H1 (cell line): ENCODE results near the gene VPS35. TPM values are rescaled to one million over a fixed set of nuclear protein-coding genes. Genes with fewer than 3 reads are reported as not detected.

Experiments used
- CTCF ChIA-PET: fragments of 300-600 bp; sonication (Branson Sonifier 250); formaldehyde crosslinking; loops from one replicate; lab custom pipeline; 2021; ENCODE audit not compliant: partially characterized antibody; lab: Charles Lee
- POLR2A ChIA-PET: fragments of 300-600 bp; sonication (Branson Sonifier 250); formaldehyde crosslinking; loops from one replicate; lab custom pipeline; 2021; ENCODE audit warnings: inconsistent platforms; ENCODE audit not compliant: partially characterized antibody; lab: Charles Lee
- DNase-seq, 2 experiments: peaks; one replicate each; pipeline versions ENCODE4 v3.0.0 to v3.0.0-alpha.2; 2010 to 2022; ENCODE audit warnings: low spot score in 2 of 2, low read depth in 1 of 2, mixed read lengths in 1 of 2
- FAIRE-seq: peaks from 2 replicates; lab custom pipeline; 2011; peaks lifted over from hg19 to GRCh38; lab: Jason Lieb, UNC
- H2AFZ ChIP-seq: 2 replicates; pipeline ENCODE4 v1.8.1; 2012; ENCODE audit warnings: low read length, inconsistent platforms
- H2AK5ac ChIP-seq: 2 replicates; pipeline ENCODE4 v1.6.1; 2013; ENCODE audit warnings: low read depth, low read length
- H2BK120ac ChIP-seq: replicated peaks from 2 replicates; pipeline ENCODE3; 2013; ENCODE audit warnings: low read depth, low read length, inconsistent platforms
- H2BK12ac ChIP-seq: 2 replicates; pipeline ENCODE4 v1.6.1; 2013; ENCODE audit warnings: low read depth, low read length
- H2BK15ac ChIP-seq: 2 replicates; pipeline ENCODE4 v1.6.1; 2013; ENCODE audit warnings: low read length
- H2BK20ac ChIP-seq: 2 replicates; pipeline ENCODE4 v1.6.1; 2013; ENCODE audit warnings: low read length
- H2BK5ac ChIP-seq: 2 replicates; pipeline ENCODE4 v1.6.1; 2013; ENCODE audit warnings: low read depth, low read length
- H3K14ac ChIP-seq: 2 replicates; pipeline ENCODE4 v1.6.1; 2013; ENCODE audit warnings: inconsistent platforms; ENCODE audit not compliant: insufficient read length
- H3K18ac ChIP-seq: 2 replicates; pipeline ENCODE4 v1.6.1; 2013; ENCODE audit warnings: low read length; ENCODE audit errors: extremely low read depth
- H3K23ac ChIP-seq: 2 replicates; pipeline ENCODE4 v1.6.1; 2013; ENCODE audit warnings: inconsistent platforms; ENCODE audit not compliant: insufficient read length
- H3K23me2 ChIP-seq: 2 replicates; pipeline ENCODE4 v1.6.1; 2013; ENCODE audit warnings: low read depth, low read length
- H3K27ac ChIP-seq: 2 replicates; pipeline ENCODE4 v1.6.1; 2011; ENCODE audit warnings: low read depth, low read length, inconsistent platforms
- H3K27me3 ChIP-seq, 4 experiments: replicated peaks in 1 of 4; 1 replicate in 1 of 4; 2 replicates in 3 of 4; pipeline versions ENCODE4 v1.6.1 to v1.8.1; 2011 to 2013; ENCODE audit warnings: low read length in 3 of 4, mild to moderate bottlenecking in 3 of 4, inconsistent platforms in 2 of 4, mixed read lengths in 2 of 4, moderate library complexity in 1 of 4; ENCODE audit not compliant: control insufficient read depth in 3 of 4, insufficient read depth in 3 of 4; ENCODE audit errors: extremely low read depth in 1 of 4
- H3K36me3 ChIP-seq, 4 experiments: 2 replicates each; pipeline versions ENCODE4 v1.6.1 to v1.8.1; 2011 to 2013; ENCODE audit warnings: mild to moderate bottlenecking in 4 of 4, low read length in 3 of 4, moderate library complexity in 2 of 4, control low read depth in 1 of 4, inconsistent platforms in 1 of 4; ENCODE audit not compliant: insufficient read depth in 4 of 4, control insufficient read depth in 2 of 4
- H3K4ac ChIP-seq: replicated peaks from 2 replicates; pipeline ENCODE3; 2013; ENCODE audit warnings: low read length, low read depth, mixed read lengths, inconsistent platforms; ENCODE audit not compliant: insufficient read length
- H3K4me1 ChIP-seq, 4 experiments: replicated peaks in 1 of 4; 1 replicate in 1 of 4; 2 replicates in 3 of 4; pipeline versions ENCODE4 v1.6.1 to v1.8.1; 2011 to 2013; ENCODE audit warnings: low read length in 3 of 4, inconsistent platforms in 2 of 4, mixed read lengths in 1 of 4; ENCODE audit not compliant: insufficient read depth in 4 of 4, control insufficient read depth in 3 of 4
- H3K4me2 ChIP-seq, 2 experiments: 2 replicates each; pipeline versions ENCODE4 v1.6.1 to v1.8.1; 2011 to 2013; ENCODE audit warnings: low read depth in 2 of 2, low read length in 2 of 2, control low read depth in 1 of 2, inconsistent platforms in 1 of 2, mild to moderate bottlenecking in 1 of 2; ENCODE audit not compliant: insufficient read depth in 1 of 2
- H3K4me3 ChIP-seq, 4 experiments: fragments of 200-600, 300-600 bp in 1 of 4; sonication (generic), shearing (Covaris generic), sonication (Bioruptor Twin) in 1 of 4; 2 replicates each; pipeline versions ENCODE4 v1.5.1 to v1.8.1; 2011 to 2016; ENCODE audit warnings: low read length in 4 of 4, low read depth in 3 of 4, control low read depth in 2 of 4, inconsistent platforms in 2 of 4, mild to moderate bottlenecking in 2 of 4, mixed read lengths in 1 of 4, moderate library complexity in 1 of 4; ENCODE audit not compliant: insufficient read depth in 2 of 4; ENCODE audit errors: extremely low read depth in 1 of 4
- H3K56ac ChIP-seq: replicated peaks from 2 replicates; pipeline ENCODE3; 2013; ENCODE audit warnings: low read depth, mild to moderate bottlenecking, mixed read lengths, low read length, inconsistent platforms; ENCODE audit not compliant: insufficient read length
- H3K79me1 ChIP-seq: 2 replicates; pipeline ENCODE4 v1.6.1; 2013; ENCODE audit warnings: low read depth, low read length, control low read depth
- H3K79me2 ChIP-seq, 2 experiments: 2 replicates each; pipeline versions ENCODE4 v1.6.1 to v1.8.1; 2012 to 2013; ENCODE audit warnings: low read length in 2 of 2, mild to moderate bottlenecking in 2 of 2, inconsistent platforms in 1 of 2; ENCODE audit not compliant: insufficient read depth in 2 of 2, control insufficient read depth in 1 of 2
- H3K9ac ChIP-seq, 4 experiments: replicated peaks in 1 of 4; 1 replicate in 1 of 4; 2 replicates in 3 of 4; pipeline versions ENCODE4 v1.6.1 to v1.8.1; 2011 to 2013; ENCODE audit warnings: low read depth in 3 of 4, low read length in 3 of 4, control low read depth in 2 of 4, mild to moderate bottlenecking in 2 of 4, moderate library complexity in 2 of 4, inconsistent platforms in 1 of 4; ENCODE audit errors: extremely low read depth in 1 of 4
- H3K9me3 ChIP-seq, 2 experiments: 2 replicates each; pipeline versions ENCODE4 v1.6.1 to v1.8.1; 2012 to 2013; ENCODE audit warnings: mild to moderate bottlenecking in 2 of 2, moderate library complexity in 2 of 2, control low read depth in 1 of 2, inconsistent platforms in 1 of 2, low read depth in 1 of 2, low read length in 1 of 2, mixed read lengths in 1 of 2; ENCODE audit not compliant: insufficient read depth in 2 of 2
- H4K20me1 ChIP-seq, 2 experiments: replicated peaks in 1 of 2; 2 replicates each; pipeline versions ENCODE3 to v1.8.1; 2011 to 2013; ENCODE audit warnings: inconsistent platforms in 2 of 2, low read length in 2 of 2, mild to moderate bottlenecking in 1 of 2; ENCODE audit not compliant: insufficient read depth in 2 of 2, control insufficient read depth in 1 of 2
- H4K5ac ChIP-seq: 2 replicates; pipeline ENCODE4 v1.6.1; 2013; ENCODE audit warnings: low read length, low read depth, mixed read lengths, inconsistent platforms; ENCODE audit not compliant: insufficient read length
- H4K8ac ChIP-seq: 2 replicates; pipeline ENCODE4 v1.8.0; 2013; ENCODE audit warnings: mild to moderate bottlenecking, moderate library complexity, low read length, inconsistent platforms; ENCODE audit not compliant: insufficient read depth; ENCODE audit errors: extremely low read depth
- H4K91ac ChIP-seq: replicated peaks from 2 replicates; pipeline ENCODE3; 2013; ENCODE audit warnings: low read length, mixed read lengths, inconsistent platforms; ENCODE audit not compliant: insufficient read length
- BACH1 ChIP-seq: IDR thresholded peaks from 2 replicates; pipeline ENCODE4 v1.6.1; 2012; ENCODE audit warnings: low read length, improper control_type of control experiment
- NANOG ChIP-seq: IDR thresholded peaks from 2 replicates; pipeline ENCODE4 v1.6.1; 2011; ENCODE audit warnings: low read length, low read depth, mild to moderate bottlenecking, inconsistent platforms; ENCODE audit not compliant: insufficient read depth, poor library complexity, severe bottlenecking
- TEAD4 ChIP-seq: IDR thresholded peaks from 2 replicates; pipeline ENCODE4 v1.6.1; 2012; ENCODE audit warnings: low read depth, low read length, inconsistent platforms, mixed read lengths
- WGBS, 2 experiments: shearing (Covaris generic) in 1 of 2; methylation state at CpG; one replicate each; pipeline versions ENCODE4 v1.1.6 to v1.1.7; 2013 to 2015; ENCODE audit warnings: low lambda C conversion rate in 2 of 2, mixed read lengths in 2 of 2, inconsistent platforms in 1 of 2, low coverage in 1 of 2, missing lambda C conversion rate in 1 of 2; ENCODE audit not compliant: insufficient replicate concordance in 2 of 2, insufficient coverage in 1 of 2, insufficient read length in 1 of 2; ENCODE audit errors: extremely low coverage in 1 of 2, missing lambda C conversion rate in 1 of 2; 5-methylcytosine and 5-hydroxymethylcytosine counted together
- polyA plus RNA-seq, 7 experiments: library from polyadenylated mRNA; depleted of rRNA in 3 of 7; stranded (reverse) in 5 of 7; unstranded in 2 of 7; fragments of >200 nt in 5 of 7; fragments of 200-250 nt in 2 of 7; gene quantifications; 1 replicate in 5 of 7; 2 replicates in 1 of 7; 4 replicates in 1 of 7; pipeline versions ENCODE4 v1.2.1 to v1.2.3, GENCODE V29; 2011 to 2013; ENCODE audit warnings: missing spikeins in 2 of 7, mixed read lengths in 2 of 7
- total RNA-seq: library from RNA; stranded (reverse); fragmentation: NEBNext Ultra II Directional; extraction: Animal tissue kit (Norgen Biotek cat#: 25700); gene quantifications from 2 replicates; pipeline ENCODE4 v1.2.1, GENCODE V29; 2021
- TF ChIP-seq, protein P1 (sequence below): IDR thresholded peaks from 2 replicates; pipeline ENCODE4 v1.6.1; 2012; ENCODE audit warnings: low read length, inconsistent platforms

VPS35 gene
- total and polyA plus RNA-seq, 2 of the 8 experiments (the other 6 are each of a cell fraction or from before 2014, with no cell fraction given): 10.3 to 66.9 TPM

DNA sequence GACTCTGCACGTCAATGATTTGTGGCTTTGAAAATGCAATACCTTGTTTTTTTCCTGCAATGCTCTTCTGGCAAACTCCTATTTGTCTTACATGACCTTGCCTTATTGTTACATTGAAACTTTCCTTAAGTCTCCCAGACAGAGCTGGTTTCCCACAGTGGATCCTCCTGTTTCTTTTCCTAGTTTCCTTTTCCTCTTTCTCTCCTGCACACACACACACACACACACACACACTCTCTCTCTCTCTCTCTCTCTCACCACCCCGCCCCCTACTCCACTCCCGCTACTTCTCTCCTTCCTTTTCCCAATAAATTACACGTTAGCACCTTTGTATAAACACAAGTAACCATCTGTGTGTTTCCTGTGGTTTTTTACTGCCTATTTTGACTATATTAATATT lies 2.7 kb upstream of the VPS35 start:
- H3K9me3 ChIP-seq: no peaks in the 10 kb centered on the region
- no peaks in the 10 kb centered on the region; the same call in 1 of the 2 replicates for H3K79me1 ChIP-seq
- H4K8ac ChIP-seq: no peak overlapping the region
- H2BK20ac ChIP-seq: no peak overlapping the region
- peaks cover 22 to 25% of the 10 kb centered on the region in 2 experiments for H4K20me1 ChIP-seq
- peaks cover 21 to 49% (median 37%) of the 10 kb centered on the region in 4 experiments for H3K36me3 ChIP-seq
- POLR2A ChIA-PET: interaction anchor here (0.9 to 2.3 kb wide), 5 partner anchors 8 to 204 kb away, joined by 3 to 13 read pairs (median 4); no protein-coding TSS in a partner anchor
- H4K5ac ChIP-seq: no peak overlapping the region
- no peak overlapping the region for H2BK15ac ChIP-seq
- peaks cover 13% of the 10 kb centered on the region for H3K23me2 ChIP-seq
- H2AK5ac ChIP-seq: no peak overlapping the region
- FAIRE-seq (no peak), DNase-seq (no peak)
- H3K79me2 ChIP-seq: peaks cover 21 to 51% of the 10 kb centered on the region in 2 experiments
- H3K27ac ChIP-seq: no peak overlapping the region
- no peak overlapping the region for H3K4ac ChIP-seq
- no peak overlapping the region for H2BK5ac ChIP-seq
- no peaks in the 10 kb centered on the region for H3K27me3 ChIP-seq
- H2BK120ac ChIP-seq: no peak overlapping the region
- no peak overlapping the region for H3K9ac ChIP-seq
- no peak overlapping the region for H2AFZ ChIP-seq
- CTCF ChIA-PET: interaction anchor here (1.0 to 3.7 kb wide), 10 partner anchors 9 to 238 kb away, joined by 3 to 19 read pairs (median 4); no protein-coding TSS in a partner anchor
- H3K14ac ChIP-seq: no peak overlapping the region
- 91 to 100% methylated on average over 2 to 4 of the region's 4 CpGs for WGBS, 2 experiments
- TF ChIP-seq TEAD4: no peak
- TF ChIP-seq NANOG: no peak
- TF ChIP-seq, protein P1, sequence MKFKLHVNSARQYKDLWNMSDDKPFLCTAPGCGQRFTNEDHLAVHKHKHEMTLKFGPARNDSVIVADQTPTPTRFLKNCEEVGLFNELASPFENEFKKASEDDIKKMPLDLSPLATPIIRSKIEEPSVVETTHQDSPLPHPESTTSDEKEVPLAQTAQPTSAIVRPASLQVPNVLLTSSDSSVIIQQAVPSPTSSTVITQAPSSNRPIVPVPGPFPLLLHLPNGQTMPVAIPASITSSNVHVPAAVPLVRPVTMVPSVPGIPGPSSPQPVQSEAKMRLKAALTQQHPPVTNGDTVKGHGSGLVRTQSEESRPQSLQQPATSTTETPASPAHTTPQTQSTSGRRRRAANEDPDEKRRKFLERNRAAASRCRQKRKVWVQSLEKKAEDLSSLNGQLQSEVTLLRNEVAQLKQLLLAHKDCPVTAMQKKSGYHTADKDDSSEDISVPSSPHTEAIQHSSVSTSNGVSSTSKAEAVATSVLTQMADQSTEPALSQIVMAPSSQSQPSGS: no peak
- no peak for TF ChIP-seq BACH1
- H3K4me1 ChIP-seq: peaks cover 2 to 13% (median 5%) of the 10 kb centered on the region in 4 experiments; a peak in 5 of 7 replicates
- H3K56ac ChIP-seq: no peak overlapping the region
- no peak overlapping the region for H3K23ac ChIP-seq
- H4K91ac ChIP-seq: no peak overlapping the region
- peak overlapping the region in 1 of 4 experiments; percentile 90; a peak in 1 of 8 replicates for H3K4me3 ChIP-seq
- H2BK12ac ChIP-seq: no peak overlapping the region
- no peak overlapping the region for H3K18ac ChIP-seq
- H3K4me2 ChIP-seq: peak overlapping the region; percentile 76 to 96; a peak in 1 of 4 replicates
